Keratinocyte (primary cell): Measurements from ENCODE around the gene TRAPPC13. TPM values are rescaled to one million over a fixed set of nuclear protein-coding genes. Genes with fewer than 3 reads are reported as not detected.

Experiments
- DNase-seq: peaks from one replicate; pipeline ENCODE4 v3.0.0-alpha.2; 2011; ENCODE audit warnings: low read depth, missing footprints, low spot score
- FAIRE-seq: peaks from 2 replicates; lab custom pipeline; 2011; peaks lifted over from hg19 to GRCh38; lab: Jason Lieb, UNC
- H2AFZ ChIP-seq: 2 replicates; pipeline ENCODE4 v1.6.0; 2012; ENCODE audit warnings: low read length, control low read depth, inconsistent platforms; ENCODE audit not compliant: control insufficient read depth
- H3K27ac ChIP-seq: 2 replicates; pipeline ENCODE4 v1.5.1; 2011; ENCODE audit warnings: low read length; ENCODE audit not compliant: control insufficient read depth, insufficient read depth
- H3K27me3 ChIP-seq: 3 replicates; pipeline ENCODE4 v1.6.0; 2011; ENCODE audit warnings: low read length; ENCODE audit not compliant: control insufficient read depth, insufficient read depth; ENCODE audit errors: extremely low read depth
- H3K36me3 ChIP-seq, 2 experiments: 2 replicates in 1 of 2; 3 replicates in 1 of 2; pipeline ENCODE4 v1.5.1; 2011; ENCODE audit warnings: low read length in 2 of 2, mild to moderate bottlenecking in 1 of 2; ENCODE audit not compliant: control insufficient read depth in 2 of 2, insufficient read depth in 2 of 2; ENCODE audit errors: extremely low read depth in 1 of 2
- H3K4me1 ChIP-seq: 3 replicates; pipeline ENCODE4 v1.5.1; 2011; ENCODE audit warnings: low read length; ENCODE audit not compliant: control insufficient read depth, insufficient read depth; ENCODE audit errors: extremely low read depth
- H3K4me2 ChIP-seq: 3 replicates; pipeline ENCODE4 v1.6.0; 2011; ENCODE audit warnings: low read depth, low read length; ENCODE audit not compliant: control insufficient read depth, insufficient read depth; ENCODE audit errors: extremely low read depth
- H3K4me3 ChIP-seq, 3 experiments: fragments of 200-600 bp in 1 of 3; sonication (generic) in 1 of 3; 2 replicates in 2 of 3; 3 replicates in 1 of 3; pipeline ENCODE4 v1.5.1; 2011 to 2016; ENCODE audit warnings: low read length in 3 of 3, mild to moderate bottlenecking in 3 of 3, control low read depth in 2 of 3, inconsistent platforms in 1 of 3, low read depth in 1 of 3, mixed read lengths in 1 of 3, mixed run types in 1 of 3, moderate library complexity in 1 of 3; ENCODE audit not compliant: control insufficient read depth in 2 of 3, insufficient read depth in 2 of 3; ENCODE audit errors: extremely low read depth in 1 of 3
- H3K79me2 ChIP-seq: 2 replicates; pipeline ENCODE4 v1.6.0; 2012; ENCODE audit warnings: low read length; ENCODE audit not compliant: control insufficient read depth, insufficient read depth
- H3K9ac ChIP-seq: 3 replicates; pipeline ENCODE4 v1.6.0; 2011; ENCODE audit warnings: low read length; ENCODE audit not compliant: control insufficient read depth, insufficient read depth; ENCODE audit errors: extremely low read depth
- H3K9me1 ChIP-seq: 3 replicates; pipeline ENCODE4 v1.6.0; 2011; ENCODE audit warnings: low read length; ENCODE audit not compliant: control insufficient read depth, insufficient read depth; ENCODE audit errors: extremely low read depth
- H3K9me3 ChIP-seq: 2 replicates; pipeline ENCODE4 v1.5.1; 2012; ENCODE audit warnings: low read depth, low read length; ENCODE audit not compliant: control insufficient read depth
- H4K20me1 ChIP-seq: 3 replicates; pipeline ENCODE4 v1.6.0; 2011; ENCODE audit warnings: low read length; ENCODE audit not compliant: control insufficient read depth, insufficient read depth; ENCODE audit errors: extremely low read depth
- CTCF ChIP-seq, 3 experiments: IDR thresholded peaks in 1 of 3; conservative IDR thresholded peaks in 1 of 3; optimal IDR thresholded peaks in 1 of 3; 2 replicates in 2 of 3; 3 replicates in 1 of 3; pipeline versions ENCODE3 to v1.5.1; 2011; ENCODE audit warnings: low read length in 3 of 3, mild to moderate bottlenecking in 3 of 3, moderate library complexity in 2 of 3, control low read depth in 1 of 3, inconsistent platforms in 1 of 3; ENCODE audit not compliant: insufficient read depth in 2 of 3; ENCODE audit errors: extremely low read depth in 1 of 3
- EZH2 ChIP-seq: IDR thresholded peaks from one replicate; pipeline ENCODE4 v1.6.1; 2012; ENCODE audit warnings: inconsistent platforms, mild to moderate bottlenecking, low read length, moderate library complexity
- dilution Hi-C: fragments of 300-500 bp; cut with MboI; formaldehyde crosslinking; loops from one replicate; pipeline ENCODE4 v1.7.0; 2020; ENCODE audit warnings: low sequenced_read_pairs; ENCODE audit not compliant: extremely low pct_ligation_motif_present
- polyA plus RNA-seq, 5 experiments: library from polyadenylated mRNA; depleted of rRNA in 3 of 5; stranded (reverse) in 3 of 5; stranded (forward) in 1 of 5; unstranded in 1 of 5; fragments of >200 nt; gene quantifications; 1 replicate in 1 of 5; 2 replicates in 3 of 5; 3 replicates in 1 of 5; pipeline versions ENCODE4 v1.2.1 to v1.2.3, GENCODE V29; 2011 to 2012; ENCODE audit warnings: missing spikeins in 2 of 5, low read depth in 1 of 5, low replicate concordance in 1 of 5

TRAPPC13 gene
- polyA plus RNA-seq, 1 donor (not counting 4 experiments of a cell fraction or from before 2014, with no cell fraction given) = 22.2 TPM

- Histone ChIP-seq H3K4me3 (no peak overlapping the region), H2AFZ (no peak overlapping the region), H3K4me2 (no peak overlapping the region), H3K9ac (no peak overlapping the region), H3K4me1 (no peaks in the 10 kb centered on the region), H3K79me2 (no peaks in the 10 kb centered on the region), H3K36me3 (peaks cover 0 to 1% of the 10 kb centered on the region in 2 experiments), H3K9me3 (no peaks in the 10 kb centered on the region), H3K27ac (no peak overlapping the region), H3K9me1 (no peaks in the 10 kb centered on the region), H4K20me1 (no peaks in the 10 kb centered on the region), H3K27me3 (no peaks in the 10 kb centered on the region)
- DNase-seq (no peak), FAIRE-seq (no peak)
- TF ChIP-seq EZH2 (no peak), CTCF (optimal IDR thresholded peaks at IDR 0.05 in 1 of 3, IDR thresholded peaks at IDR 0.05 in 1 of 3, conservative IDR thresholded peaks at IDR 0.05 in 1 of 3; ENCODE audit: extremely low read depth in 1 of 3, insufficient read depth in 2 of 3, low read length in 3 of 3) (no peak)
- dilution Hi-C loops = no loop called here
Measured at GRCh38 chr5:65693121-65693520, 68.3 kb downstream of the TRAPPC13 start.

- H3K9me1 ChIP-seq = no peaks in the 10 kb centered on the region
- H3K4me1 ChIP-seq = no peaks in the 10 kb centered on the region
- no peaks in the 10 kb centered on the region for H3K79me2 ChIP-seq
- H3K27me3 ChIP-seq = no peaks in the 10 kb centered on the region
- DNase-seq = no peak
- H2AFZ ChIP-seq = no peak overlapping the region
- no peak overlapping the region for H3K27ac ChIP-seq
- H3K4me3 ChIP-seq = no peak overlapping the region
- peaks cover 0 to 1% of the 10 kb centered on the region in 2 experiments for H3K36me3 ChIP-seq
- TF ChIP-seq EZH2 = no peak
- TF ChIP-seq CTCF (optimal IDR thresholded peaks at IDR 0.05 in 1 of 3, IDR thresholded peaks at IDR 0.05 in 1 of 3, conservative IDR thresholded peaks at IDR 0.05 in 1 of 3; ENCODE audit: extremely low read depth in 1 of 3, insufficient read depth in 2 of 3, low read length in 3 of 3) = no peak
- no peaks in the 10 kb centered on the region for H3K9me3 ChIP-seq
- dilution Hi-C loops = no loop called here
- FAIRE-seq = no peak
- H3K9ac ChIP-seq = no peak overlapping the region
- no peak overlapping the region for H3K4me2 ChIP-seq
- H4K20me1 ChIP-seq = no peaks in the 10 kb centered on the region
Measured at GRCh38 chr5:65695162-65695755, 70.4 kb downstream of the TRAPPC13 start.
